Endothelial cell of umbilical vein (primary cell): ENCODE results near the gene CEACAM16. TPM values are rescaled to one million over a fixed set of nuclear protein-coding genes. Genes with fewer than 3 reads are reported as not detected.
"Not testable (repeated sequence)": the region's sequence is repeated elsewhere in the genome, so short reads cannot be mapped to it uniquely, and the experiment has no call there.

ENCODE experiments used
- BruUV-seq: library from RNA; stranded (reverse); fragments of 400-500 nt; replicated peaks from 2 replicates; lab custom pipeline; 2021; lab: Mats Ljungman, UMichigan
- CTCF ChIA-PET: fragments of 300-600, 350-600 bp; sonication (Branson Sonifier 250); formaldehyde crosslinking; loops from one replicate; lab custom pipeline; 2021; ENCODE audit warnings: antibody characterized with exemption, inconsistent platforms; lab: Charles Lee
- POLR2A ChIA-PET: fragments of 300-600, 350-600 bp; sonication (Branson Sonifier 250); formaldehyde crosslinking; loops from one replicate; lab custom pipeline; 2021; ENCODE audit warnings: antibody characterized with exemption, inconsistent platforms; lab: Charles Lee
- DNase-seq: peaks from one replicate; pipeline ENCODE4 v3.0.0-alpha.2; 2011; ENCODE audit warnings: low read depth, low spot score
- FAIRE-seq: peaks from 2 replicates; lab custom pipeline; 2011; peaks lifted over from hg19 to GRCh38; lab: Jason Lieb, UNC
- H2AFZ ChIP-seq: 2 replicates; pipeline ENCODE4 v1.6.0; 2012; ENCODE audit warnings: low read depth, low read length, control low read depth, inconsistent platforms
- H3K27ac ChIP-seq: 2 replicates; pipeline ENCODE4 v1.5.1; 2011; ENCODE audit warnings: low read depth, mild to moderate bottlenecking, control low read depth, low read length, moderate library complexity; ENCODE audit not compliant: insufficient read depth
- H3K27me3 ChIP-seq, 2 experiments: 2 replicates each; pipeline versions ENCODE4 v1.6.0 to v1.6.1; 2011; ENCODE audit warnings: low read length in 2 of 2, mixed read lengths in 1 of 2; ENCODE audit not compliant: control insufficient read depth in 2 of 2, insufficient read depth in 2 of 2
- H3K36me3 ChIP-seq, 2 experiments: 2 replicates in 1 of 2; 3 replicates in 1 of 2; pipeline ENCODE4 v1.5.1; 2011; ENCODE audit warnings: low read length in 2 of 2, mild to moderate bottlenecking in 1 of 2, moderate library complexity in 1 of 2; ENCODE audit not compliant: control insufficient read depth in 2 of 2, insufficient read depth in 2 of 2; ENCODE audit errors: extremely low read depth in 1 of 2
- H3K4me1 ChIP-seq: 3 replicates; pipeline ENCODE4 v1.5.1; 2011; ENCODE audit warnings: mild to moderate bottlenecking, low read length; ENCODE audit not compliant: control insufficient read depth, insufficient read depth; ENCODE audit errors: extremely low read depth
- H3K4me2 ChIP-seq: 2 replicates; pipeline ENCODE4 v1.6.1; 2011; ENCODE audit warnings: low read length, control low read depth, mixed read lengths; ENCODE audit not compliant: insufficient read depth
- H3K4me3 ChIP-seq, 3 experiments: fragments of 200-600 bp in 1 of 3; sonication (generic), shearing (Covaris generic) in 1 of 3; replicated peaks in 1 of 3; 2 replicates each; pipeline ENCODE4 v1.5.1; 2011 to 2016; ENCODE audit warnings: control low read depth in 3 of 3, low read length in 3 of 3, mild to moderate bottlenecking in 2 of 3, inconsistent platforms in 1 of 3, low read depth in 1 of 3, moderate library complexity in 1 of 3; ENCODE audit not compliant: insufficient read depth in 1 of 3
- H3K79me2 ChIP-seq: 2 replicates; pipeline ENCODE4 v1.6.0; 2012; ENCODE audit warnings: low read length, inconsistent platforms; ENCODE audit not compliant: control insufficient read depth, insufficient read depth
- H3K9ac ChIP-seq: replicated peaks from 2 replicates; pipeline ENCODE3; 2011; ENCODE audit warnings: low read length, control low read depth; ENCODE audit not compliant: insufficient read depth; ENCODE audit errors: extremely low read depth
- H3K9me1 ChIP-seq: replicated peaks from 3 replicates; pipeline ENCODE4 v1.6.0; 2011; ENCODE audit warnings: mild to moderate bottlenecking, low read length; ENCODE audit not compliant: control insufficient read depth, insufficient read depth; ENCODE audit errors: extremely low read depth
- H3K9me3 ChIP-seq: replicated peaks from 2 replicates; pipeline ENCODE4 v1.5.1; 2012; ENCODE audit warnings: low read length, inconsistent platforms; ENCODE audit not compliant: control insufficient read depth, insufficient read depth
- H4K20me1 ChIP-seq: replicated peaks from 2 replicates; pipeline ENCODE3; 2011; ENCODE audit warnings: mild to moderate bottlenecking, low read length; ENCODE audit not compliant: control insufficient read depth, insufficient read depth; ENCODE audit errors: extremely low read depth
- EZH2 ChIP-seq: IDR thresholded peaks from 2 replicates; pipeline ENCODE4 v1.6.1; 2012; ENCODE audit warnings: borderline replicate concordance, low read depth, mild to moderate bottlenecking, moderate library complexity, low read length, inconsistent platforms; ENCODE audit not compliant: severe bottlenecking
- FOS ChIP-seq: IDR thresholded peaks from 2 replicates; pipeline ENCODE4 v1.6.1; 2011; ENCODE audit warnings: mild to moderate bottlenecking, low read length, moderate library complexity, borderline replicate concordance; ENCODE audit not compliant: insufficient read depth
- GATA2 ChIP-seq: IDR thresholded peaks from 2 replicates; pipeline ENCODE4 v1.7.0; 2011; ENCODE audit warnings: low read depth, mild to moderate bottlenecking, moderate library complexity, mixed read lengths, low read length; ENCODE audit not compliant: insufficient read length, insufficient read depth
- JUN ChIP-seq: IDR thresholded peaks from 2 replicates; pipeline ENCODE4 v1.6.1; 2011; ENCODE audit warnings: borderline replicate concordance, low read depth; ENCODE audit not compliant: insufficient read length, insufficient read depth
- MAX ChIP-seq: IDR thresholded peaks from 2 replicates; pipeline ENCODE4 v1.6.1; 2011; ENCODE audit not compliant: insufficient read depth, insufficient read length
- MYC ChIP-seq: IDR thresholded peaks from one replicate; pipeline ENCODE4 v1.6.1; 2011; ENCODE audit warnings: mild to moderate bottlenecking, low read depth, low read length
- POLR2A ChIP-seq: IDR thresholded peaks from 2 replicates; pipeline ENCODE4 v1.6.1; 2012; ENCODE audit warnings: low read depth, mild to moderate bottlenecking, control low read depth, low read length
- POLR2AphosphoS5 ChIP-seq: IDR thresholded peaks from 2 replicates; pipeline ENCODE4 v1.6.1; 2012; ENCODE audit warnings: low read depth, mild to moderate bottlenecking, control low read depth, low read length, moderate library complexity; ENCODE audit not compliant: insufficient read depth
- dilution Hi-C: fragments of 300-500 bp; cut with MboI; formaldehyde crosslinking; loops from one replicate; pipeline ENCODE4 v1.15.0; 2019; ENCODE audit warnings: low sequenced_read_pairs; ENCODE audit not compliant: extremely low pct_ligation_motif_present
- intact Hi-C: fragments of 100-400 bp; cut with micrococcal nuclease; formaldehyde crosslinking; loops from one replicate; pipeline ENCODE4 v1.10.0; 2022
- polyA plus RNA-seq, 4 experiments: library from polyadenylated mRNA; depleted of rRNA in 3 of 4; stranded (reverse) in 3 of 4; unstranded in 1 of 4; fragments of >200 nt; gene quantifications; 2 replicates each; pipeline versions ENCODE4 v1.2.1 to v1.2.3, GENCODE V29; 2011 to 2012; ENCODE audit warnings: missing spikeins in 1 of 4
- total RNA-seq: library from RNA; stranded (reverse); gene quantifications from 2 replicates; pipeline ENCODE4 v1.2.3, GENCODE V29; 2021
- TF ChIP-seq, protein P1 (sequence below), 2 donors: IDR thresholded peaks; 1 replicate in 1 of 2; 2 replicates in 1 of 2; pipeline ENCODE4 v1.5.1; 2011; ENCODE audit warnings: low read length in 2 of 2, mild to moderate bottlenecking in 2 of 2, moderate library complexity in 2 of 2, control low read depth in 1 of 2, inconsistent platforms in 1 of 2, low read depth in 1 of 2; ENCODE audit not compliant: insufficient read depth in 1 of 2; ENCODE audit errors: extremely low read depth in 1 of 2

CEACAM16 gene
- total and polyA plus RNA-seq, 2 donors (not counting 3 experiments of a cell fraction or from before 2014, with no cell fraction given): not detected

DNA sequence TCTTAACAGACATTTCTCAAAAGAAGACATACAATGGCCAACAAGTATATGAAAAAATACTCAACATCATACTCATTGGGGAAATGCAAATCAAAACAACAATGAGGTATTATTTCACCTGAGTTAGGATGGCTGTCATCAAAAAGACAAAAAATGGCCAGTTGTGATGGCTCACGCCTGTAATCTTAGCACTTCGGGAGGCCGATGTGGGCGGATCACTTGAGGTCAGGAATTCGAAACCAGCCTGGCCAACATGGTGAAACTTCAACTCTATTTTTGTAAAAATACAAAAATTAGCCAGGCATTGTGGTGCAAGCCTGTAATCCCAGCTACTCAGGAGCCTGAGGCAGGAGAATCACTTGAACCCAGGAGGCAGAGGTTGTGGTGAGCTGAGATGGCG lies 22.0 kb downstream of the CEACAM16 start:
- BruUV-seq: no TSS peak
- TF ChIP-seq MYC: no peak
- TF ChIP-seq JUN: no peak
- TF ChIP-seq MAX: no peak
- TF ChIP-seq POLR2A: no peak
- TF ChIP-seq GATA2: no peak
- TF ChIP-seq POLR2AphosphoS5: no peak
- no peak for TF ChIP-seq FOS
- TF ChIP-seq EZH2: no peak
- TF ChIP-seq, protein P1, sequence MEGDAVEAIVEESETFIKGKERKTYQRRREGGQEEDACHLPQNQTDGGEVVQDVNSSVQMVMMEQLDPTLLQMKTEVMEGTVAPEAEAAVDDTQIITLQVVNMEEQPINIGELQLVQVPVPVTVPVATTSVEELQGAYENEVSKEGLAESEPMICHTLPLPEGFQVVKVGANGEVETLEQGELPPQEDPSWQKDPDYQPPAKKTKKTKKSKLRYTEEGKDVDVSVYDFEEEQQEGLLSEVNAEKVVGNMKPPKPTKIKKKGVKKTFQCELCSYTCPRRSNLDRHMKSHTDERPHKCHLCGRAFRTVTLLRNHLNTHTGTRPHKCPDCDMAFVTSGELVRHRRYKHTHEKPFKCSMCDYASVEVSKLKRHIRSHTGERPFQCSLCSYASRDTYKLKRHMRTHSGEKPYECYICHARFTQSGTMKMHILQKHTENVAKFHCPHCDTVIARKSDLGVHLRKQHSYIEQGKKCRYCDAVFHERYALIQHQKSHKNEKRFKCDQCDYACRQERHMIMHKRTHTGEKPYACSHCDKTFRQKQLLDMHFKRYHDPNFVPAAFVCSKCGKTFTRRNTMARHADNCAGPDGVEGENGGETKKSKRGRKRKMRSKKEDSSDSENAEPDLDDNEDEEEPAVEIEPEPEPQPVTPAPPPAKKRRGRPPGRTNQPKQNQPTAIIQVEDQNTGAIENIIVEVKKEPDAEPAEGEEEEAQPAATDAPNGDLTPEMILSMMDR (IDR thresholded peaks at IDR 0.05; ENCODE audit: extremely low read depth in 1 of 2, insufficient read depth in 1 of 2, low read depth in 1 of 2, low read length in 2 of 2): no peak
- H4K20me1 ChIP-seq: no peaks in the 10 kb centered on the region
- H3K9me3 ChIP-seq: no peaks in the 10 kb centered on the region
- peaks cover 52% of the 10 kb centered on the region for H3K4me1 ChIP-seq
- H3K36me3 ChIP-seq: no peaks in the 10 kb centered on the region
- CTCF ChIA-PET: interaction anchor here (0.8 to 15.8 kb wide), 5 partner anchors 18 to 150 kb away, joined by 3 to 688 read pairs (median 57); partner anchors contain the start of gene CBLC
- POLR2A ChIA-PET: no interaction called here
- DNase-seq: no peak
- H3K4me3 ChIP-seq: no peak overlapping the region
- no peak overlapping the region for H3K4me2 ChIP-seq
- H3K79me2 ChIP-seq: peaks cover 15% of the 10 kb centered on the region
- intact Hi-C loops: loop anchor here (5.0 kb wide), 1 partner anchor 231 kb away; no protein-coding TSS in a partner anchor
- no peak overlapping the region for H2AFZ ChIP-seq
- H3K9me1 ChIP-seq: no peaks in the 10 kb centered on the region
- dilution Hi-C loops: no loop called here
- FAIRE-seq: no peak
- H3K9ac ChIP-seq: no peak overlapping the region
- no peak overlapping the region for H3K27ac ChIP-seq
- H3K27me3 ChIP-seq: no peaks in the 10 kb centered on the region

GRCh38 chr19:44721369-44721768 lies 22.4 kb downstream of the CEACAM16 start:
- Histone ChIP-seq H3K79me2 (peaks cover 15% of the 10 kb centered on the region), H3K4me1 (peaks cover 52% of the 10 kb centered on the region)
- H3K4me3 ChIP-seq, POLR2A ChIA-PET, H3K27me3 ChIP-seq, H2AFZ ChIP-seq, H3K36me3 ChIP-seq, H3K9me1 ChIP-seq, FAIRE-seq, H3K27ac ChIP-seq, dilution Hi-C loops, H3K9me3 ChIP-seq, H3K9ac ChIP-seq, H4K20me1 ChIP-seq, H3K4me2 ChIP-seq, DNase-seq, BruUV-seq: not testable (repeated sequence)
- CTCF ChIA-PET: interaction anchor here (0.6 to 15.8 kb wide), 8 partner anchors 18 to 151 kb away, joined by 3 to 688 read pairs (median 30); partner anchors contain the start of gene CBLC
- intact Hi-C loops: loop anchor here (5.0 kb wide), 1 partner anchor 231 kb away; no protein-coding TSS in a partner anchor
